Osteocyte (in vitro differentiated cells): Measurements from ENCODE around the gene PIEZO1. TPM values are rescaled to one million over a fixed set of nuclear protein-coding genes. Genes with fewer than 3 reads are reported as not detected.

Experiments
- DNase-seq: peaks from one replicate; pipeline ENCODE4 v3.0.0; 2021; ENCODE audit warnings: mixed read lengths; ENCODE audit not compliant: unreplicated experiment; ENCODE audit errors: extremely low spot score
- H3K27ac Mint-ChIP-seq: one replicate; pipeline ENCODE4 v1.8.0; 2021; ENCODE audit warnings: mild to moderate bottlenecking, mixed read lengths; ENCODE audit not compliant: unreplicated experiment
- H3K27me3 Mint-ChIP-seq: one replicate; pipeline ENCODE4 v1.8.0; 2021; ENCODE audit warnings: mixed read lengths; ENCODE audit not compliant: unreplicated experiment
- H3K36me3 Mint-ChIP-seq: one replicate; pipeline ENCODE4 v1.8.0; 2021; ENCODE audit warnings: mixed read lengths; ENCODE audit not compliant: unreplicated experiment
- H3K4me1 Mint-ChIP-seq: one replicate; pipeline ENCODE4 v1.8.0; 2021; ENCODE audit warnings: mixed read lengths; ENCODE audit not compliant: unreplicated experiment
- H3K4me3 Mint-ChIP-seq: one replicate; pipeline ENCODE4 v1.8.0; 2021; ENCODE audit warnings: mild to moderate bottlenecking, moderate library complexity, mixed read lengths; ENCODE audit not compliant: unreplicated experiment
- H3K9me3 Mint-ChIP-seq: one replicate; pipeline ENCODE4 v1.8.0; 2021; ENCODE audit warnings: mixed read lengths; ENCODE audit not compliant: unreplicated experiment
- total RNA-seq: library from RNA; stranded (reverse); gene quantifications from 2 replicates; pipeline ENCODE4 v1.2.1, GENCODE V29; 2021
- TF ChIP-seq, protein P1 (sequence below): fragments of 200-600 bp; sonication (generic); IDR thresholded peaks from 2 replicates; pipeline ENCODE4 v1.5.0; 2021; ENCODE audit warnings: antibody characterized with exemption, mild to moderate bottlenecking, moderate library complexity

Gene PIEZO1
- total RNA-seq, 1 donor from 2014 or later, result 165 TPM

DNA sequence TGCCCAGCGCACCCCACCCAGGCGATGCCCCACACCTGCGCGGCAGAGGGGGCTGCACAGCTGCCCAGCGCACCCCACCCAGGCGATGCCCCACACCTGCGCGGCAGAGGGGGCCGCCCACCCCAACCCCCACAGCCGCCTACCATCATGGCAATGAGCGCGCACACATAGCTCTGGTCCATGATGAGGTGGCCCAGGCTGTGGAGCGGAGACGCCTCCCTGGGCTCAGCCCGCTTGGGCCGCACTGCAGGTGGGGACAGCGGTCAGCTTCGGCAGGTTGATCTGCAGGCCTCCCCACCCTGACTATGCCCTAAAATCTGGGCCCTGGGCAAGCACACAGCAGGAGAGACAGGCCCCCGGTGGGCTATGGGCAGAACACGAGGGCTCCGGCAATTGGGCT is 48.5 kb downstream of the PIEZO1 start:
- no peak overlapping the region for H3K4me3 Mint-ChIP-seq
- no peaks in the 10 kb centered on the region for H3K9me3 Mint-ChIP-seq
- no peak overlapping the region for H3K27ac Mint-ChIP-seq
- TF ChIP-seq, protein P1, sequence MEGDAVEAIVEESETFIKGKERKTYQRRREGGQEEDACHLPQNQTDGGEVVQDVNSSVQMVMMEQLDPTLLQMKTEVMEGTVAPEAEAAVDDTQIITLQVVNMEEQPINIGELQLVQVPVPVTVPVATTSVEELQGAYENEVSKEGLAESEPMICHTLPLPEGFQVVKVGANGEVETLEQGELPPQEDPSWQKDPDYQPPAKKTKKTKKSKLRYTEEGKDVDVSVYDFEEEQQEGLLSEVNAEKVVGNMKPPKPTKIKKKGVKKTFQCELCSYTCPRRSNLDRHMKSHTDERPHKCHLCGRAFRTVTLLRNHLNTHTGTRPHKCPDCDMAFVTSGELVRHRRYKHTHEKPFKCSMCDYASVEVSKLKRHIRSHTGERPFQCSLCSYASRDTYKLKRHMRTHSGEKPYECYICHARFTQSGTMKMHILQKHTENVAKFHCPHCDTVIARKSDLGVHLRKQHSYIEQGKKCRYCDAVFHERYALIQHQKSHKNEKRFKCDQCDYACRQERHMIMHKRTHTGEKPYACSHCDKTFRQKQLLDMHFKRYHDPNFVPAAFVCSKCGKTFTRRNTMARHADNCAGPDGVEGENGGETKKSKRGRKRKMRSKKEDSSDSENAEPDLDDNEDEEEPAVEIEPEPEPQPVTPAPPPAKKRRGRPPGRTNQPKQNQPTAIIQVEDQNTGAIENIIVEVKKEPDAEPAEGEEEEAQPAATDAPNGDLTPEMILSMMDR, result no peak
- DNase-seq, result no peak
- H3K27me3 Mint-ChIP-seq, result no peaks in the 10 kb centered on the region
- H3K36me3 Mint-ChIP-seq, result peaks cover 5% of the 10 kb centered on the region
- H3K4me1 Mint-ChIP-seq, result no peaks in the 10 kb centered on the region

DNA sequence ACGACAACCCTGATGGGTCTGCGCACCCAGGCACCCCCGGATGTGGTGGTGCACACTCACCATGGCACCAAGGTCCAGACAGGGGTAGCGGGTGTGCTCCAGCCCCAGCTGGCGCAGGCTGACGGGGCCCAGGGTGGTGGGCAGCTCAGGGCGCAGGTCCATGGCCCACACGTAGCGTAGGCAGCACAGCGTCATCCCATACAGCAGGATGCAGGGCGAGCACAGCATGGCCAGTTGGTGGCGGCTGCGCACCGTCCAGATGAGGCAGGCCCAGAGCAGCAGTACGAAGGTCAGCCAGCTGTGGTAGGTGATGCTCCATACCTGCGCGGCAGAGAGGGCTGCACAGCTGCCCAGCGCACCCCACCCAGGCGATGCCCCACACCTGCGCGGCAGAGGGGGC is 48.9 kb downstream of the PIEZO1 start:
- H3K4me1 Mint-ChIP-seq, result no peaks in the 10 kb centered on the region
- TF ChIP-seq, protein P1, result no peak
- H3K9me3 Mint-ChIP-seq, result no peaks in the 10 kb centered on the region
- H3K27me3 Mint-ChIP-seq, result no peaks in the 10 kb centered on the region
- no peak overlapping the region for H3K27ac Mint-ChIP-seq
- peaks cover 9% of the 10 kb centered on the region for H3K36me3 Mint-ChIP-seq
- no peak for DNase-seq
- H3K4me3 Mint-ChIP-seq, result no peak overlapping the region

DNA sequence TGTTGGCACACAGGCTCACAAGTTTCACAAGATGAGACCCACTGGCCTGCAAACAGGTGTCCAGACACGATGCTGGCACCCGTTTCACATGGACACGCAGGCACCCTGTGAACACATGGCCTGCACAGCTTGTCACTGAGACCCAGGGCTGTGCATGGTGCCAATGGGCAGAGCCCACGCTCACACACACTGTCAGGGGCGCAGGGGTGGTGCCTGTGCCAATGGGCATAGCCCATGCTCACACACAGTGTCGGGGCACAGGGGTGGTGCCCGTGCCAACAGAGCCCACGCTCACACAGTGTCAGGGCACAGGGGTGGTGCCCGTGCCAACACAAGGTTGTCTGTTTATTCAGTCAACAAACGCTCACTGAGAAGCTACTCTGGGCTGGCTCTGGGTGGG is 49.4 kb downstream of the PIEZO1 start:
- H3K4me3 Mint-ChIP-seq, result no peak overlapping the region
- no peaks in the 10 kb centered on the region for H3K9me3 Mint-ChIP-seq
- H3K27ac Mint-ChIP-seq, result no peak overlapping the region
- no peaks in the 10 kb centered on the region for H3K27me3 Mint-ChIP-seq
- TF ChIP-seq, protein P1, result no peak
- peaks cover 12% of the 10 kb centered on the region for H3K36me3 Mint-ChIP-seq
- no peaks in the 10 kb centered on the region for H3K4me1 Mint-ChIP-seq
- no peak for DNase-seq

DNA sequence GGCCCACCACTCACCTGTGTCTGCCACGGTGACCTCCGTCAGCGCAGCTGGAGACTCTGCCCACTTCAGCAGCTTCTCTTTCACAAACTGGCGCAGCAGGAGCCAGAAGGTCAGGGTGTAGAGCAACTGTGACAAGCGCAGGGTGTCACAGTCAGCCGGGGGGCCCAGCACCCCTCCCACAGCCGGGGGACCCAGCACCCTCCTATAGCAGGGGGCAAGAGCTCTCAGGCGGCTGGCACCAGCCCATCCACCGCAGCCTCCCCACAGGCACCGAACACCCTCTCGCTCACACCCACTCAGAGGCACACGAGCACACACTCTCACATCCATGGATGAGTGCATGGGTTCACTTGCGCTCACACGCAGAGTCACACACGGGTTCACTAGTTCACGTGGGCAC is 49.9 kb downstream of the PIEZO1 start:
- H3K4me1 Mint-ChIP-seq, result no peaks in the 10 kb centered on the region
- no peaks in the 10 kb centered on the region for H3K27me3 Mint-ChIP-seq
- H3K4me3 Mint-ChIP-seq, result no peak overlapping the region
- TF ChIP-seq, protein P1, result no peak
- no peaks in the 10 kb centered on the region for H3K9me3 Mint-ChIP-seq
- DNase-seq, result no peak
- H3K36me3 Mint-ChIP-seq, result peaks cover 12% of the 10 kb centered on the region
- no peak overlapping the region for H3K27ac Mint-ChIP-seq

DNA sequence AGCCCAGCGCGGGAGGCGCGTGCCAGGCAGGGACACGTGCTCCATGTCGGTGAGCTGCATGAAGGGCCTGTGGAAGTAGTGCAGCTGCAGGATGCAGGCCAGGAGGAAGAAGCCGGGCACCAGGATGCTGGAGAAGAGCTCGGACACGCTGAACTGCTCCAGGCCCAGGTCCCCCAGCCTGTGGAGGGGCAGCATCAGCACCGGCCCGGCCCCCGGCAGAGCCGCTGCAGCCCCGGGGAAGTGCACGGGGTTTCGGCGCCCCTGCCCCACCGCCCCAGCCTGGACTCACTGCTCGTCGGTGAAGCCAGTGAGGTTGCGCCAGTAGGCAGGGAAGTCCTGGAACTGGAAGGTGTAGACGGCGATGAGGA is 50.7 kb downstream of the PIEZO1 start:
- H3K9me3 Mint-ChIP-seq, result no peaks in the 10 kb centered on the region
- DNase-seq, result no peak
- no peaks in the 10 kb centered on the region for H3K4me1 Mint-ChIP-seq
- no peak overlapping the region for H3K4me3 Mint-ChIP-seq
- peaks cover 12% of the 10 kb centered on the region for H3K36me3 Mint-ChIP-seq
- no peak overlapping the region for H3K27ac Mint-ChIP-seq
- no peaks in the 10 kb centered on the region for H3K27me3 Mint-ChIP-seq
- TF ChIP-seq, protein P1, result no peak
